ENCODE data around the gene RSL1D1. TPM values are rescaled to one million over a fixed set of nuclear protein-coding genes. Genes with fewer than 3 reads are reported as not detected.

RSL1D1 gene
- total RNA-seq, 3 donors from 2014 or later: 150 to 219 (median 172) TPM

DNA sequence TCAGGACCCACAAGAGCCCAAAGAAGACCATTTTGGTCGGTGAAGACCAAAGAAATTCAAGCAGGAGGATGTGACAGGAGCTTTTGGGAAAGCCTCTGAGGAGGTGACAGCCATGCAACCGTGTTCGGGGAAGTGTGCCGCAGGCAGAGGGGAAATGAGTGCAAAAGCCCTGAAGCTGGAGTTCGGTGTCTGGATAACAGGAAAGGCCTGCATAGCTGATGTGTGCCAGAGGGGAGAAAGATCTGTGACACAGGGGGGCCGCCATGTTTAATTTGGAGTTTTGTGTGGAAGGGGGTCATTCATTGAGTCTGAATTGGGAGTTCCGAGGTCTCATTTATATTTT, 53.4 kb downstream of the RSL1D1 start:
- H3K9me3 ChIP-seq: no peaks in the 10 kb centered on the region
- no peaks in the 10 kb centered on the region for H3K27me3 ChIP-seq
- peaks cover 9 to 17% of the 10 kb centered on the region in 2 donors for H3K4me1 ChIP-seq
- no peak for DNase-seq (ENCODE audit: low spot score in 2 of 2)
- no peaks in the 10 kb centered on the region for H3K36me3 ChIP-seq
- TF ChIP-seq, protein P1, sequence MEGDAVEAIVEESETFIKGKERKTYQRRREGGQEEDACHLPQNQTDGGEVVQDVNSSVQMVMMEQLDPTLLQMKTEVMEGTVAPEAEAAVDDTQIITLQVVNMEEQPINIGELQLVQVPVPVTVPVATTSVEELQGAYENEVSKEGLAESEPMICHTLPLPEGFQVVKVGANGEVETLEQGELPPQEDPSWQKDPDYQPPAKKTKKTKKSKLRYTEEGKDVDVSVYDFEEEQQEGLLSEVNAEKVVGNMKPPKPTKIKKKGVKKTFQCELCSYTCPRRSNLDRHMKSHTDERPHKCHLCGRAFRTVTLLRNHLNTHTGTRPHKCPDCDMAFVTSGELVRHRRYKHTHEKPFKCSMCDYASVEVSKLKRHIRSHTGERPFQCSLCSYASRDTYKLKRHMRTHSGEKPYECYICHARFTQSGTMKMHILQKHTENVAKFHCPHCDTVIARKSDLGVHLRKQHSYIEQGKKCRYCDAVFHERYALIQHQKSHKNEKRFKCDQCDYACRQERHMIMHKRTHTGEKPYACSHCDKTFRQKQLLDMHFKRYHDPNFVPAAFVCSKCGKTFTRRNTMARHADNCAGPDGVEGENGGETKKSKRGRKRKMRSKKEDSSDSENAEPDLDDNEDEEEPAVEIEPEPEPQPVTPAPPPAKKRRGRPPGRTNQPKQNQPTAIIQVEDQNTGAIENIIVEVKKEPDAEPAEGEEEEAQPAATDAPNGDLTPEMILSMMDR (IDR thresholded peaks at IDR 0.05): no peak
- TF ChIP-seq POLR2A (IDR thresholded peaks at IDR 0.05) (no peak), POLR2AphosphoS5 (IDR thresholded peaks at IDR 0.05) (no peak)
- intact Hi-C loops (cut with DNase I; ENCODE audit: low total_unique reads): no loop called here
- peak overlapping the region; percentile 97 to 98 for H3K27ac ChIP-seq
- peak overlapping the region; percentile 50 to 91 (median 87) for H3K4me3 ChIP-seq

DNA sequence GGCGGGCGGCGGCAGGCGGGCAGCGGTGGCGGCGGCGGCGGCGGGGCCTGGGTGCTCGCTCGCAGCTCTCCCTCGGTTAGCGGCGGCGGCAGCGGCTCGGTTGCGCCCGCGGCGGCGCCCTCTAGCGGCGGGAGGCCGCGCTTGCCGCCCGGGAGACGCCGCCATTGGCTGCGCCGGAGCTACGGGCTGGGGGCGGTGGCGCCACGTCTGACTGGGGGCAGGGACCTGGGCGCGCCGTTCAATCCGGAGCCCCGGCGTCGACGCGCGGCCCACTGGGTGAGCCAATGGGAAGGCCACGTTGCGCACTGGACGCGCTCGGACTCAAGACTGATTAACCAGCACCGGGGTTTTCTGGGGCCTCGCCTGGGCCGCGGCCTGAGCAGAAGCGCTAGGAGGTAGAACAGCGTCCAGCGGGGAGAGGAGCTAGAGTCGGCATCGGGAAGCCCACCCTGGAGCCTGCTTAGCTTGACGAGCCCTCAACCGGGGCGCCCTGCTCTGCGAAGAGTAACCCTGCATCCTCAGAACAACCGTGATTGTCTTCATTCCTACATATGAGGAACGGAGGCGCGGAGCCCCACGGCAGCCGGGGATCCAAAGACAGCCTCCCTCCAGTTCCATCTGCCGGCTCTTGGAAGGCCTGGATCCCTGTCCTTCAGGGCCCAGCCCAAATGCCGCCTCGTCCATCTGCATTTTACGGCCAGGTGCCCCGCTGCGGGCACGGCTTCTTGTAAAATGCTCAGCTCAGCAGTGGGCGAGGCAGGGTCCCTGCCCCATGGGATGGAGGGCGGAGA, 54.0 kb downstream of the RSL1D1 start, which contains the start of gene ZC3H7A:
Gene ZC3H7A, minus strand, starts transcription at position 93 of the 791 bp plus-strand sequence. CDS start 14,904 bp downstream, outside the sequence.
- peaks cover 14 to 23% of the 10 kb centered on the region in 2 donors for H3K4me1 ChIP-seq
- H3K36me3 ChIP-seq: no peaks in the 10 kb centered on the region
- H3K27ac ChIP-seq: peak within 1 kb of the TSS; percentile 97 to 98
- TF ChIP-seq POLR2A (IDR thresholded peaks at IDR 0.05): peak; percentile 83
- peak; percentile 66 to 87 (median 83) for TF ChIP-seq POLR2AphosphoS5 (IDR thresholded peaks at IDR 0.05)
- TF ChIP-seq, protein P1 (IDR thresholded peaks at IDR 0.05): peak; percentile 19 to 99 (median 47)
- DNase-seq (ENCODE audit: low spot score in 2 of 2): peak; percentile 94 to 95
- intact Hi-C loops (cut with DNase I; ENCODE audit: low total_unique reads): no loop called here
- H3K4me3 ChIP-seq: peak within 1 kb of the TSS; percentile 77 to 91 (median 87)
- no peaks in the 10 kb centered on the region for H3K9me3 ChIP-seq
- H3K27me3 ChIP-seq: no peaks in the 10 kb centered on the region

DNA sequence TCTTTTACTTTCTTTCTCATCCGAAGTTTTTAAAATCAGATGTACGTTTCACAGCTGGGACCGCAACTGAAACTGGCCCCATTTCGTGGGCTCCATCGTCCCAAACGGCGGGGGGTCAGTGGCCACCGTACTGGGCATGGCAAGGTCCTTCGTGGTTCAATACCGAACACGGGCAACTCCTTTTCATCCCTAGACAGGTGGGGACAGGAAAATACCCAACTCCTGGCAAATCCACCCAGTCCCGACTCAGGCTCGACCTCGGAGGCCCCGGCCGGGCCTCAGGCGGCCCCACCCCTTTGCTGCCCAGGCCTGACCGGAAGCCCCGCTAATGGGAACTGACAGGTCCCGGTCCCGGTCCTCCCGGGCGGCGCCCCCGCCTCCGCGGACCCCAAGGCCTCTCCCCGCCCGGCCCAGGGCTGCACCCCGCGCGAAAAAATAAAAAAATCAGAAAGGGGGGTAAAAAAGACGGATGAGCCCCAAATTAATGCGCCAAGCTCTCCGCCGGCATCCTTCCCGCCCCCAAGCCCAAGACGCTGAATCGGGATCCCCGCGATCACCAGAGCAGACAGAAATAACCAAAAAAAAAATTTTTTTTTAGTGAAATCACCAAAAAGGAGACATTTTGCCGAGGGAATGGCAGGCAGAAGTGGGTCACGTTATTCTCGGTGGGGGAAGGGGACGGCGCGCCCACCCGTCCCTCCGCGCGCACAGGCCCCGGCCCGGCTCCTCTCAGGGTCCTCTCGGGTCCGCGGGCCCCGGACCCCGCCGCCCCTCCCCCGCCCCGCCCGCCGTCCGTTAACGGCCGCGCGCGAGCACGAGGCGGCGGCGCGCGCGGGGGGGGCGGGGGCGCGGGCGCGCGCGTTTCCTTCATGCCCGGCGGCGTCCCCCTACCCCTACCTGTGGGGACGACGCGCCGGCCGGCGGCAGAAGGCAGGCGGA, 54.8 kb downstream of the RSL1D1 start:
- DNase-seq (ENCODE audit: low spot score in 2 of 2): peak in 1 of 2 donors; percentile 55

DNA sequence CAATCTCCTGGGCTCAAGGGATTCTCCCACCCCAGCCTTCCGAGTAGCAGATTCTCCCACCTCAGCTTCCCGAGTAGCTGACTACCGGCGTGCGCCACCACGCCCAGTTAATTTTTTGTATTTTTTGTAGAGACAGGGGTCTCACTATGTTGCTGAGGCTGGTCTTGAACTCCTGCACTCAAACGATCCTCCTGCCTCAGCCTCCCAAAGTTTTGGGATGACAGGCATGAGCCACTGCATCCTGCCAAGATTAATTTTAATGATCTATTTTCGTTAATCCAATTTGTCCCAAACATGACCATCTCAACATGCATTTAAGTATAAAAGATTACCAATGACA, 55.5 kb downstream of the RSL1D1 start:
- intact Hi-C loops (cut with DNase I; ENCODE audit: low total_unique reads): no loop called here
- no peak for DNase-seq (ENCODE audit: low spot score in 2 of 2)
- TF ChIP-seq POLR2AphosphoS5 (IDR thresholded peaks at IDR 0.05) (no peak), POLR2A (IDR thresholded peaks at IDR 0.05) (no peak)
- TF ChIP-seq, protein P1 (IDR thresholded peaks at IDR 0.05): no peak
- Histone ChIP-seq H3K27me3 (no peaks in the 10 kb centered on the region), H3K36me3 (no peaks in the 10 kb centered on the region), H3K27ac (peak overlapping the region; percentile 97 to 98), H3K9me3 (no peaks in the 10 kb centered on the region), H3K4me3 (peak overlapping the region; percentile 77 to 91 (median 87)), H3K4me1 (peaks cover 15 to 34% of the 10 kb centered on the region in 2 donors)

More for the DNA sequence above, 54.8 kb downstream of the RSL1D1 start:
- Histone ChIP-seq H3K27ac (peak overlapping the region; percentile 97 to 98), H3K4me1 (peaks cover 15 to 29% of the 10 kb centered on the region in 2 donors), H3K4me3 (peak overlapping the region; percentile 77 to 91 (median 87)), H3K27me3 (no peaks in the 10 kb centered on the region), H3K36me3 (no peaks in the 10 kb centered on the region), H3K9me3 (no peaks in the 10 kb centered on the region)
- intact Hi-C loops (cut with DNase I; ENCODE audit: low total_unique reads): no loop called here
- no peak for TF ChIP-seq POLR2A (IDR thresholded peaks at IDR 0.05)
- TF ChIP-seq, protein P1 (IDR thresholded peaks at IDR 0.05): peak in 1 of 3 donors; percentile 19
